SK-N-SH (cell line): ENCODE results near the gene MCRS1.

Source experiments
- EZH2phosphoT487 ChIP-seq: fragments of 200-600 bp; sonication (generic); IDR thresholded peaks from 2 replicates; pipeline ENCODE4 v1.6.1; 2017; ENCODE audit warnings: low read depth, mixed run types, mild to moderate bottlenecking, antibody characterized with exemption, moderate library complexity, borderline replicate concordance
- FOSL2 ChIP-seq: IDR thresholded peaks from 2 replicates; pipeline ENCODE4 v1.4.0; 2012; ENCODE audit warnings: low read depth, mild to moderate bottlenecking, moderate library complexity, borderline replicate concordance
- RFX5 ChIP-seq: IDR thresholded peaks from 2 replicates; pipeline ENCODE4 v1.6.1; 2012; ENCODE audit warnings: mild to moderate bottlenecking, improper control_type of control experiment, low read length
- SMC3 ChIP-seq: IDR thresholded peaks from 2 replicates; pipeline ENCODE4 v1.6.1; 2012; ENCODE audit warnings: low read depth, low read length, improper control_type of control experiment
- TF ChIP-seq, protein P1 (sequence below): IDR thresholded peaks from 2 replicates; pipeline ENCODE4 v1.6.1; 2012; ENCODE audit warnings: mild to moderate bottlenecking, low read depth, low read length, moderate library complexity

DNA sequence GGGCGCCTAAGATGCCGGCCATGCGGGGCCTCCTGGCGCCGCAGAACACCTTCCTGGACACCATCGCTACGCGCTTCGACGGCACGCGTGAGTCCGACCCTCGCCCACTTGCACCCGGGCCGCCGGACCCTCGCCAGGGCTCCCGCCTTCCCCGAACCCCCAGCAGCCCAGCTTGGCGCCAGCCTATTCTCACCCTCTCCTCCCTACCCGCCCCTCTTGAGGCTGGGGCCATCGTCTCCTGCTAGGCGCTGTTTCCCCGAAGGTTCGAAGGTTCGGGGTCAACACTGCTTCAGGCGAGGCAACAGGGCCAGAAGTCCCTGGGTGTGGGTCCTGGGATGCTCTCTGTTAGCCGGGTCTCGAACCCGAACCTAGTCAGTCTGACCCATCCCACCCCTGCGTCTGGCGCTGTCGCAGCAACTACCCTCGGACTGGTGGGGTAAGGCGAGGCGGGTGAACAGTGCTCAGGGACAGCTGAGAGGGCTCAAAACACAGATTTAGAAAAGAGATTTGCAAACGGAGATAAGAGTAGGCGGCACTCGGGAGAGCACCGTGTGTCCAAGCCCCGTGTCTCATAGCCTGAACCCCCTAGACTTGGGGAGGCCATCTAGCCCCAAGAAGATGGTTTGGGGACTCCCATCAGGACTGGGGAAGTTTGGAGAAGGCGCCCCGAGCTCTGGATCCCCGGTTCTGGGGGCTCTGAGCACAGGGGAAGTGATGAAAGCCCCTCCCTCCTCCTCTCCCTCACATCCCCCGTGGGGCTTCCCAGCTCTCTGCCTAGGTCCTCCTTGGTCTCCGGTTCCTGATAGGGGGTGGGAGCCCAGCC is 28.3 kb downstream of the MCRS1 start:
- TF ChIP-seq, protein P1, sequence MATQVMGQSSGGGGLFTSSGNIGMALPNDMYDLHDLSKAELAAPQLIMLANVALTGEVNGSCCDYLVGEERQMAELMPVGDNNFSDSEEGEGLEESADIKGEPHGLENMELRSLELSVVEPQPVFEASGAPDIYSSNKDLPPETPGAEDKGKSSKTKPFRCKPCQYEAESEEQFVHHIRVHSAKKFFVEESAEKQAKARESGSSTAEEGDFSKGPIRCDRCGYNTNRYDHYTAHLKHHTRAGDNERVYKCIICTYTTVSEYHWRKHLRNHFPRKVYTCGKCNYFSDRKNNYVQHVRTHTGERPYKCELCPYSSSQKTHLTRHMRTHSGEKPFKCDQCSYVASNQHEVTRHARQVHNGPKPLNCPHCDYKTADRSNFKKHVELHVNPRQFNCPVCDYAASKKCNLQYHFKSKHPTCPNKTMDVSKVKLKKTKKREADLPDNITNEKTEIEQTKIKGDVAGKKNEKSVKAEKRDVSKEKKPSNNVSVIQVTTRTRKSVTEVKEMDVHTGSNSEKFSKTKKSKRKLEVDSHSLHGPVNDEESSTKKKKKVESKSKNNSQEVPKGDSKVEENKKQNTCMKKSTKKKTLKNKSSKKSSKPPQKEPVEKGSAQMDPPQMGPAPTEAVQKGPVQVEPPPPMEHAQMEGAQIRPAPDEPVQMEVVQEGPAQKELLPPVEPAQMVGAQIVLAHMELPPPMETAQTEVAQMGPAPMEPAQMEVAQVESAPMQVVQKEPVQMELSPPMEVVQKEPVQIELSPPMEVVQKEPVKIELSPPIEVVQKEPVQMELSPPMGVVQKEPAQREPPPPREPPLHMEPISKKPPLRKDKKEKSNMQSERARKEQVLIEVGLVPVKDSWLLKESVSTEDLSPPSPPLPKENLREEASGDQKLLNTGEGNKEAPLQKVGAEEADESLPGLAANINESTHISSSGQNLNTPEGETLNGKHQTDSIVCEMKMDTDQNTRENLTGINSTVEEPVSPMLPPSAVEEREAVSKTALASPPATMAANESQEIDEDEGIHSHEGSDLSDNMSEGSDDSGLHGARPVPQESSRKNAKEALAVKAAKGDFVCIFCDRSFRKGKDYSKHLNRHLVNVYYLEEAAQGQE: no peak
- TF ChIP-seq FOSL2: no peak
- TF ChIP-seq RFX5: no peak
- no peak for TF ChIP-seq EZH2phosphoT487
- no peak for TF ChIP-seq SMC3
